Astrocyte of the cerebellum (primary cell): ENCODE data around the gene CFAP100.

Experiments
- DNase-seq: peaks from one replicate; pipeline ENCODE4 v3.0.0-alpha.2; 2011; ENCODE audit warnings: low read depth
- H3K4me3 ChIP-seq: 2 replicates; pipeline ENCODE4 v1.5.1; 2011; ENCODE audit warnings: mild to moderate bottlenecking, low read depth, low read length, moderate library complexity
- CTCF ChIP-seq: IDR thresholded peaks from 2 replicates; pipeline ENCODE4 v1.5.1; 2012; ENCODE audit warnings: low read length, low read depth, moderate library complexity, mild to moderate bottlenecking; ENCODE audit errors: missing control alignments
- in situ Hi-C: cut with HindIII; loops from 2 replicates; pipeline ENCODE4 v1.10.0; 2017; ENCODE audit warnings: low sequenced_read_pairs

Gene CFAP100

GRCh38 chr3:126446301-126446700 lies 51.6 kb downstream of the CFAP100 start:
- in situ Hi-C loops, result no loop called here
- DNase-seq, result no peak
- H3K4me3 ChIP-seq, result no peak overlapping the region
- no peak for TF ChIP-seq CTCF

- H3K4me3 ChIP-seq, result no peak overlapping the region
- DNase-seq, result no peak
- in situ Hi-C loops, result no loop called here
- TF ChIP-seq CTCF, result no peak
These were observed 52.1 kb downstream of the CFAP100 start for GRCh38 chr3:126446791-126447190.

GRCh38 chr3:126447456-126448106 lies 52.9 kb downstream of the CFAP100 start:
- H3K4me3 ChIP-seq, result no peak overlapping the region
- no peak for DNase-seq
- TF ChIP-seq CTCF, result no peak
- in situ Hi-C loops, result no loop called here

GRCh38 chr3:126448136-126448892 lies 53.6 kb downstream of the CFAP100 start:
- in situ Hi-C loops, result no loop called here
- H3K4me3 ChIP-seq, result no peak overlapping the region
- no peak for DNase-seq
- TF ChIP-seq CTCF, result no peak

GRCh38 chr3:126448893-126449180 lies 54.1 kb downstream of the CFAP100 start:
- H3K4me3 ChIP-seq, result no peak overlapping the region
- no peak for DNase-seq
- in situ Hi-C loops, result no loop called here
- TF ChIP-seq CTCF, result no peak

- TF ChIP-seq CTCF, result no peak
- H3K4me3 ChIP-seq, result no peak overlapping the region
- in situ Hi-C loops, result no loop called here
- DNase-seq, result no peak
These were observed 54.9 kb downstream of the CFAP100 start for GRCh38 chr3:126449621-126450051.
